Erythroblast (primary cell): ENCODE data around the gene SKOR1.

Source experiments
- DNase-seq, 2 experiments: peaks; one replicate each; lab custom pipeline; 2025; lab: John Stamatoyannopoulos, UW
- GATA1 ChIP-seq: IDR thresholded peaks from 2 replicates; pipeline ENCODE4 v1.6.1; 2011; ENCODE audit warnings: low read depth, mild to moderate bottlenecking, control low read depth, low read length, moderate library complexity
- POLR2A ChIP-seq: IDR thresholded peaks from 2 replicates; pipeline ENCODE4 v1.6.1; 2011; ENCODE audit warnings: mild to moderate bottlenecking, low read length

SKOR1 gene

DNA sequence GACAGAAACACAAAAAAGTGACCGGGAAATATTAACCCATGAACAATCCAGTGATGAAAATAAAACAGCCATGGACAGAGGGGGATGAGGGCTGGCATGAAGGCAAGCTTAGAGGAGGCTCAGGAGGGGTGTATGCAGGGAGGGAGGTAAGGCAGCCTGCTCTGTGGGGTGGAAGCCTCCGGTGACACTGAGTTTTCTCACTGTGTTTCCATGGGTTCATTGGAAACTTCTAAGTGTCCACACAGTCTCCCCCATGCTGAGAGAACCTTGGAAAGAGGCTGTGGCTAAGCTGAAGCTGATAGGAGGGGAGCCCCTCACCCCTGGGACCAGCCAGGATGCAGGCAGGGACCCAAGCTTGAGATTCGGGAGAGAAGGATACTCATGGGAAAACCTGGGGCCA is 6.8 kb upstream of the SKOR1 start:
- no peak for DNase-seq
- TF ChIP-seq POLR2A, result no peak
- TF ChIP-seq GATA1, result no peak

DNA sequence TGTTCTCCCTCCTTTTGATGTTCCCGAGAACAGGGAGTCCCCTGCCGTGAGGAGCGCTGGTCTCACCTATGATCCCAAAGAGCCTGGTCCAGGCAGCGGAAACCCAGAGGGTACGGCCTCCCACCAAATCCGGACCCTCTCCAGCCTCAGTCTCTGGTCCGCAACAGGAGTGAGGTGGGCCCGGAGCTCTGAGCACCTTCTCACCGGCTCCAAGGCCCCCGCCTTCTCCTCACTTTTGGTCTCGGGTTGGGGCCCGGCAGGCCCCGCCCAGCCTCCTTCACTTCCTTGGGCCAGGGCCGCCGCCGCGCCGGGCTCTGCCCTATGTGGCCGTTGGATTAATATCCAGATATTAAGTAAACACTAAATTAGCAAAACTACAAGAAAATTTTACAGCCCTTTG is 5.7 kb upstream of the SKOR1 start:
- DNase-seq, result no peak
- TF ChIP-seq POLR2A, result no peak
- TF ChIP-seq GATA1, result no peak

GRCh38 chr15:67820122-67820991 is 5.0 kb upstream of the SKOR1 start:
- DNase-seq, result no peak
- TF ChIP-seq POLR2A, result no peak
- TF ChIP-seq GATA1, result no peak

DNA sequence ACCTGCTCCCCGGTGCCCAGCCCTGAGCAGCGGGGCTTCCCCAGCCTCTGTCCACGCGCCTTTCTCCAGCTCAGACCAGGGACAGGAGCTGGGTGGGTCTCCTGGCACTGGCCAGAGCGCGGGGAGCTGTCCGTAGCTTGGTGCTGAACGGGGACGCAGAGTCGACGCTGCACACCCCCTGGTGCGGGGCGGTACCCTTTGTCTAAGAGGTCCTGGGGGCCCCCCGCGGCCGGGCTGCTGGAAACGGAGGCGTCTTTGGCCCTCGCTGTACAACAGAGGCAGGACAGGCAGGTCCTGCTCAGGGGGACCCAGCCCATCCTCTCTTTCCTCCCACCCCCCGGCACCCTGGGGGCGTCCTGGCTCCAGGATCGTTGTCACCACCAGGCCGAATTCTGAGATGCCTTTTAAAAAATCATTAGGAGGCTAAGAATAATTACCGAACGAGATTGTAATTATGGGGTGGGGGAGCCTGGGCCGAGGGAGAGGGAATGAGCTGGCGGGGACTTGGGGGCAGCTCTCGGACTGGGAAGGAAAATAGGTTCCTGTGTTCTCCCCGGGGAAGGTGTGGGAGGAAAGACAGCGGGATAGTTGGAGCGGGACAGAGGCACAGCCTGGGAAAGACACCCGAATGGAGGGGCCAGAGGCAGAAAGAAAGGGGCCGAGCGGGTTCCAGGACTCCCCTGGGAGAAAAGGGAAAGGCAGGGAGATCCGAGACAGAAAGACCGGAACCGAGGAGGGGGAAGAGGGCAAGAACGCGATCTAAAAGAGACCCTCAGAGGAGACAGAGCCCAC is 4.1 kb upstream of the SKOR1 start:
- TF ChIP-seq GATA1 (no peak), POLR2A (no peak)
- DNase-seq, result peak; percentile 50 to 59

DNA sequence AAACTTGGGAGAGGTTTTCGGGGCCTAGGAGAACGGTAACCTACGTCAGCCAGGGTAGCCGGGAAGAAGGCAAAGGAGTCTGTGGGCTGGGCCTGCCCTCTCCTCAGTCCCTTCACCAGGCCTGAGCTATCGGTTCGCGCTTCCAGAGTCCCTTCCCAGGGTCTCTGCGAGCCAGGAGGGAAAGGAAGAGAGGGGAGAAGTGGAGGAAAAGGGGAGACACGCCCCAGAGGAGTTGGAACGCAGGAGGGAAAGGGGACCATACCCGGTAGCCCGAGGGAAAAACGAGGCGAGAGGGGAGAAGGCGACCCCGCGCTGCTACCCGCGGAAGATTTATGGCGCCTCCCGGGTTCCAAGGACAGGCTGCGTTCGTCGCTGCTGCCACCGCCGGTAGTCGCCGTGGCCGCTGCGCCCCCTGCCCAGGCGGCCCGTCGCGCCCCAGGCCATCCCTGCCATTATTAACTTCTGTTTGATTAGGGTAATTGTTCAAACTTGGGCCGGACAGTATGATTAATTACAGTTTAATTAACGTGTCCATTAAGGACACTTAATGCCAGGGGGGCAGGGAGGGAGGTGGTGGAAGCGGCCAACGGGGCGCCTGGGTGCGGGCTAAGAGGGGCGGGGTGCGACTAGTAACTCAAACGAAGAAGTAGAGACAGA is 3.4 kb upstream of the SKOR1 start:
- DNase-seq, result no peak
- TF ChIP-seq GATA1, result no peak
- TF ChIP-seq POLR2A, result no peak

GRCh38 chr15:67822537-67823313 is 2.6 kb upstream of the SKOR1 start:
- TF ChIP-seq POLR2A (no peak), GATA1 (no peak)
- no peak for DNase-seq

GRCh38 chr15:67823314-67824196 is 1.8 kb upstream of the SKOR1 start:
- no peak for DNase-seq
- TF ChIP-seq GATA1 (no peak), POLR2A (no peak)

GRCh38 chr15:67824197-67824968 is 926 bp upstream of the SKOR1 start:
- DNase-seq, result no peak

GRCh38 chr15:67825881-67826716 is 790 bp downstream of the SKOR1 start:
- TF ChIP-seq GATA1 (no peak), POLR2A (no peak)
- peak; percentile 19 to 20 for DNase-seq

More at GRCh38 chr15:67824197-67824968, 926 bp upstream of the SKOR1 start:
- no peak for TF ChIP-seq GATA1
- TF ChIP-seq POLR2A, result no peak

DNA sequence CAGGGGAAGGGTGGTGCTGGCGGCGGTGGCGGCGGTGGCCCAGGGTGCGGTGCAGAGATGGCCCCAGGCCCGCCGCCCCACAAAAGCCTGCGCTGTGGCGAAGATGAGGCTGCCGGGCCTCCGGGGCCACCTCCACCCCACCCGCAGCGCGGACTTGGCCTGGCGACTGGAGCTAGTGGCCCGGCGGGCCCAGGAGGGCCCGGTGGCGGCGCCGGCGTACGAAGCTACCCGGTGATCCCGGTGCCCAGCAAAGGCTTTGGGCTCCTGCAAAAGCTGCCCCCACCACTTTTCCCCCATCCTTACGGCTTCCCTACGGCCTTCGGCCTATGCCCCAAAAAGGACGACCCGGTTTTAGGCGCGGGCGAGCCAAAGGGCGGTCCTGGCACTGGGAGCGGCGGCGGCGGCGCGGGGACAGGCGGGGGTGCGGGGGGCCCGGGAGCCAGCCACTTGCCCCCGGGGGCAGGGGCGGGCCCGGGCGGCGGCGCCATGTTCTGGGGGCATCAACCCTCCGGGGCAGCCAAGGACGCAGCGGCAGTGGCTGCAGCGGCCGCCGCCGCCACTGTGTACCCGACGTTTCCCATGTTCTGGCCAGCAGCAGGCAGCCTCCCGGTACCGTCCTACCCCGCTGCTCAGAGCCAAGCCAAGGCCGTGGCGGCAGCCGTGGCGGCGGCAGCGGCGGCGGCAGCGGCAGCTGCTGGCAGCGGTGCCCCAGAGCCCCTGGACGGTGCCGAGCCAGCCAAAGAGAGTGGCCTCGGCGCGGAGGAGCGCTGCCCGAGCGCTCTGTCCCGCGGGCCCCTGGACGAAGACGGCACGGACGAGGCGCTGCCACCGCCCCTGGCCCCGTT is 1.6 kb downstream of the SKOR1 start:
- no peak for DNase-seq
- TF ChIP-seq GATA1 (no peak), POLR2A (no peak)
